Measurements from ENCODE around the gene DAP.

- no peak for TF ChIP-seq TAF1 (IDR thresholded peaks at IDR 0.05; ENCODE audit: low read depth, low read length)
- TF ChIP-seq POLR2A (IDR thresholded peaks at IDR 0.05; ENCODE audit: low read depth, low read length) = no peak
- no peak for TF ChIP-seq POLR2AphosphoS5 (IDR thresholded peaks at IDR 0.05; ENCODE audit: low read depth, low read length)
- TF ChIP-seq PAX5 (IDR thresholded peaks at IDR 0.05; ENCODE audit: insufficient read depth, low read length, severe bottlenecking) = no peak
- TF ChIP-seq SPI1 (IDR thresholded peaks at IDR 0.05; ENCODE audit: low read depth, low read length) = no peak
Measured at GRCh38 chr5:10678244-10678643, 82.8 kb downstream of the DAP start.

Measured in GM12891 (cell line).